OCI-LY3 (cell line): Measurements from ENCODE around the gene OSBPL8.

Experiments
- H2AFZ ChIP-seq: fragments of 200-600, 300-600 bp; shearing (Covaris generic); 2 replicates; pipeline ENCODE4 v1.6.0; 2014; ENCODE audit warnings: antibody characterized with exemption, low read depth, low read length
- H3K27ac ChIP-seq: fragments of 200-600, 300-600 bp; sonication (generic); 2 replicates; pipeline ENCODE4 v1.5.1; 2014; ENCODE audit warnings: mild to moderate bottlenecking, low read length, moderate library complexity, mixed read lengths
- H3K27me3 ChIP-seq: fragments of 200-600, 300-600 bp; sonication (generic); 2 replicates; pipeline ENCODE4 v1.6.1; 2014; ENCODE audit warnings: low read depth, low read length, mixed read lengths
- H3K36me3 ChIP-seq: fragments of 200-600, 300-600 bp; sonication (generic); replicated peaks from 2 replicates; pipeline ENCODE3; 2014; ENCODE audit warnings: low read depth, low read length, mixed read lengths
- H3K4me1 ChIP-seq: fragments of 300-600, 200-600 bp; sonication (generic); 2 replicates; pipeline ENCODE4 v1.6.1; 2014; ENCODE audit warnings: low read length, mixed read lengths
- H3K4me2 ChIP-seq: fragments of 200-600, 300-600 bp; sonication (generic); 2 replicates; pipeline ENCODE4 v1.6.1; 2014; ENCODE audit warnings: low read length, mixed read lengths
- H3K4me3 ChIP-seq: fragments of 300-600, 200-600 bp; sonication (generic); 2 replicates; pipeline ENCODE4 v1.5.1; 2014; ENCODE audit warnings: antibody characterized with exemption, mild to moderate bottlenecking, low read length, moderate library complexity
- H3K79me2 ChIP-seq: fragments of 300-600, 200-600 bp; shearing (Covaris generic); 2 replicates; pipeline ENCODE4 v1.6.1; 2014; ENCODE audit warnings: mild to moderate bottlenecking, low read length, mixed read lengths
- H3K9ac ChIP-seq: fragments of 300-600, 200-600 bp; shearing (Covaris generic); 2 replicates; pipeline ENCODE4 v1.6.0; 2014; ENCODE audit warnings: mild to moderate bottlenecking, low read length, moderate library complexity
- H3K9me3 ChIP-seq: fragments of 200-600, 300-600 bp; shearing (Covaris generic); 2 replicates; pipeline ENCODE4 v1.6.1; 2014; ENCODE audit warnings: low read length, mixed read lengths; ENCODE audit not compliant: insufficient read depth
- H4K20me1 ChIP-seq: fragments of 200-600, 300-600 bp; sonication (generic); 2 replicates; pipeline ENCODE4 v1.6.1; 2016; ENCODE audit warnings: low read length, mixed read lengths; ENCODE audit not compliant: insufficient read depth
- CTCF ChIP-seq: fragments of 200-600, 300-600 bp; sonication (generic); IDR thresholded peaks from 2 replicates; pipeline ENCODE4 v1.5.1; 2014; ENCODE audit warnings: antibody characterized with exemption, low read length, low read depth
- EZH2phosphoT487 ChIP-seq: fragments of 200-600 bp; shearing (Covaris generic); IDR thresholded peaks from 2 replicates; pipeline ENCODE4 v1.6.1; 2018; ENCODE audit warnings: antibody characterized with exemption, mixed run types, low read depth

OSBPL8 gene

DNA sequence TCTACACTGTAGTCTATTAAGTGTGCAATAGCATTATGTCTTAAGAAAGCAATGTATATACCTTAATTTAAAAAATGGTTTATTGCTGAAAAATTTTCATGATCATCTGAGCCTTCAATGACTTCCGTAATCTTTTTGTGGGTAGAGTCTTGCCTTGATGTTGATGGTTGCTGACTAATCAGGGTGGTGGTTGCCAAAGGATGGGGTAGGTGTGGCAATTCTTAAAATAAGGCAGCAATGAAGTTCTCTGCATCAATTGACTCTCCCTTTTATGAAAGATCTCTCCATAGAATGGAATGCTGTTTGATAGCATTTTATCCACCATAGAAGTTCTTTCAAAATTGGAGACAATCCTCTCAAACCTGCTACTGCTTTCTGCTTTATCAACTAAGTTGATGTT, 252.5 kb downstream of the OSBPL8 start:
- no peaks in the 10 kb centered on the region for H3K79me2 ChIP-seq
- no peak overlapping the region for H3K27ac ChIP-seq
- H3K27me3 ChIP-seq = no peaks in the 10 kb centered on the region
- no peak overlapping the region for H2AFZ ChIP-seq
- no peaks in the 10 kb centered on the region for H3K9me3 ChIP-seq
- TF ChIP-seq CTCF (no peak), EZH2phosphoT487 (no peak)
- no peak overlapping the region for H3K9ac ChIP-seq
- no peak overlapping the region for H3K4me2 ChIP-seq
- H3K4me1 ChIP-seq = no peaks in the 10 kb centered on the region
- no peaks in the 10 kb centered on the region for H3K36me3 ChIP-seq
- H3K4me3 ChIP-seq = no peak overlapping the region
- no peaks in the 10 kb centered on the region for H4K20me1 ChIP-seq

GRCh38 chr12:76303989-76304460, 255.5 kb downstream of the OSBPL8 start:
- Histone ChIP-seq H3K4me1 (no peaks in the 10 kb centered on the region), H3K79me2 (no peaks in the 10 kb centered on the region), H3K27me3 (no peaks in the 10 kb centered on the region), H4K20me1 (no peaks in the 10 kb centered on the region), H3K4me3 (no peak overlapping the region), H3K9me3 (no peaks in the 10 kb centered on the region), H3K9ac (no peak overlapping the region), H3K27ac (no peak overlapping the region), H3K36me3 (no peaks in the 10 kb centered on the region), H3K4me2 (no peak overlapping the region), H2AFZ (no peak overlapping the region)
- TF ChIP-seq CTCF = no peak
- TF ChIP-seq EZH2phosphoT487 = no peak

DNA sequence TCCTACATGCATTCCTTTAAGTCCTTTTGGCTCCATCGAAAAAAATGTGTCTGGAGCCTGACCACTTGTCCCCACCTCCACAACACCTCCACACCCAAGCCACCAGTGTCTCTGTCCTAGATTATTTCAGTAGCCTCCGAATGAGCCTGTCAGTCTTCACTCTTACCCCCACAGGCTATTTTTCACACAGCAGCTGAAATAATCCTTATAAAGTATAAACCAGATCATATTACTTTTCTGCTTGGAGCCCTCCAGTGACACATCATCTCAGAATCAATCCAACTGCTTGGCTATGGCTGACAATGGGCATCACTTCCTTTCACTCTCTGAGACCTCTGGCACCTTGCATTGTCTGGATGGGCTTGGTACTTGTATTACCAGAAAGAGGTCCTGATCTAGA, 256.2 kb downstream of the OSBPL8 start:
- Histone ChIP-seq H3K9me3 (no peaks in the 10 kb centered on the region), H3K27ac (no peak overlapping the region), H3K9ac (no peak overlapping the region), H3K4me3 (no peak overlapping the region), H3K27me3 (no peaks in the 10 kb centered on the region), H2AFZ (no peak overlapping the region), H3K79me2 (no peaks in the 10 kb centered on the region), H3K4me1 (no peaks in the 10 kb centered on the region), H4K20me1 (no peaks in the 10 kb centered on the region), H3K36me3 (no peaks in the 10 kb centered on the region), H3K4me2 (no peak overlapping the region)
- TF ChIP-seq EZH2phosphoT487 (no peak), CTCF (no peak)
